Stomach smooth muscle (tissue), 2 donors: Measurements from ENCODE around the gene L3MBTL3.
"Not testable (repeated sequence)": the region's sequence is repeated elsewhere in the genome, so short reads cannot be mapped to it uniquely, and the experiment has no call there.

Experiments used
- H3K27ac ChIP-seq: one replicate; pipeline ENCODE4 v1.7.0; 2013; ENCODE audit warnings: mild to moderate bottlenecking, low read length, inconsistent platforms
- H3K27me3 ChIP-seq, 2 donors: one replicate each; pipeline ENCODE4 v1.7.0; 2013; ENCODE audit warnings: low read length in 2 of 2; ENCODE audit not compliant: insufficient read depth in 2 of 2, control insufficient read depth in 1 of 2
- H3K36me3 ChIP-seq, 2 donors: one replicate each; pipeline ENCODE4 v1.7.0; 2013; ENCODE audit warnings: low read length in 2 of 2; ENCODE audit not compliant: control insufficient read depth in 2 of 2, insufficient read depth in 2 of 2
- H3K4me1 ChIP-seq: one replicate; pipeline ENCODE4 v1.7.0; 2013; ENCODE audit warnings: low read length; ENCODE audit not compliant: control insufficient read depth, insufficient read depth
- H3K4me3 ChIP-seq, 2 donors: one replicate each; pipeline ENCODE4 v1.7.0; 2013; ENCODE audit warnings: low read length in 2 of 2
- H3K9ac ChIP-seq, 2 donors: one replicate each; pipeline ENCODE4 v1.7.0; 2013; ENCODE audit warnings: low read length in 2 of 2, mild to moderate bottlenecking in 1 of 2
- H3K9me3 ChIP-seq, 2 donors: one replicate each; pipeline ENCODE4 v1.7.0; 2013; ENCODE audit warnings: low read length in 2 of 2; ENCODE audit not compliant: control insufficient read depth in 2 of 2
- donor health status: healthy.
- donor health status: Pancreatic carcinoma.

The L3MBTL3 gene

GRCh38 chr6:130136798-130137197 is 118.4 kb downstream of the L3MBTL3 start:
- no peaks in the 10 kb centered on the region for H3K27me3 ChIP-seq
- no peak overlapping the region for H3K9ac ChIP-seq
- H3K9me3 ChIP-seq = no peaks in the 10 kb centered on the region
- no peaks in the 10 kb centered on the region for H3K4me1 ChIP-seq
- no peak overlapping the region for H3K27ac ChIP-seq
- no peak overlapping the region for H3K4me3 ChIP-seq
- H3K36me3 ChIP-seq = peaks cover 0 to 3% of the 10 kb centered on the region in 2 donors

DNA sequence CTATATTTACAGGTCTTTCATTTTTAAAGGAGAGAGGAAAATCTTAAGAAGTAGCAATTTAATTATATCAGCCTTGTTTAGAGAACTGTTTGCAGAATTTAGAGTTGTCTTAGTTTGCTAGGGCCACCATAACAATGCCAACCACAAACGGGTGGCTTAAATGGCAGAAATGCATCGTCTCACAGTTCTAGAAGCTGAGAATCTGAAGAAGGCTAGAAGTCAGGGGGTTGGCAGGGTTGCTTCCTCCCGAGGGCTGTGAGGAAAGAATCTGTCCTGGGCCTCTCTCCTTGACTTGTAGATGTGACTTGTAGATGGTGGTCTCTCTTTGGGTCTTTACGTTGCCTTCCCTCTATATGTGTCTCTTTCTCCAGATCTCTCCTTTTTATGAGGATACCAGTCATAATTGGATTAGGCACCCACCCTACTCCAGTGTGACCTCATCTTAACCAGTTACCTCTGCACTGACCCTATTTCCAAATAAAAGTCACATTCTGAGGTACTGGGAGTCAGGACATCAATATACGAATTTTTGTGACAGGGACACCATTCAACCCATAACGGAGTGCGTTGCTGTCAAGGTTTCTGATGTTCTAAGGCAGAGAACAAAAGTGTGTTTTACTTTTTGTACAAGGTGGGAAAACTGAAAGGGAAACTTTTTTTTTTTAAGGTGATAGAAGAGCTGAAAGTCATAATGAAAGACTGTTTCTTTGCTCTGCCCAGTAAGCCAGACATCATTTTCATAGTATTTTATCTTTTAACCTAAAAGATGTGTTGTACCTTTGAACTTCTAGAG is 119.9 kb downstream of the L3MBTL3 start:
- H3K36me3 ChIP-seq = peaks cover 0 to 3% of the 10 kb centered on the region in 2 donors

DNA sequence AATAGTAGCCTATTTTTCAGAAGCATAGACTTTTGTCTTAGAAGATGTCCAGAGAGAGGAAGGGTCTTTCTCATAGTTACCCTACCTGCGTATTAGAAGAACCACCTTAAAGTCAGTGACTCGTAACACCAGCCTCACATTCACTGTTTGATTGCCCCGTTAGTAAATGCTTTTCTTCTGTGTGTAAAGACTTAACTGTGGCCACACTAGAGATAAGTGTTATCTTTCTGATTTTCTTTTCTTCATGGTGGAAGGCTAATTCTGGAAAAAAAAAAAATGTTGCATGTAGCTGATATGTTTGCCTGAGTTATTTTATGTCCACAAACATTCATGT is 120.5 kb downstream of the L3MBTL3 start:
- Histone ChIP-seq H3K27ac (no peak overlapping the region), H3K9me3 (no peaks in the 10 kb centered on the region), H3K4me1 (no peaks in the 10 kb centered on the region), H3K27me3 (no peaks in the 10 kb centered on the region), H3K9ac (no peak overlapping the region), H3K4me3 (no peak overlapping the region), H3K36me3 (peaks cover 0 to 3% of the 10 kb centered on the region in 2 donors)

More for the DNA sequence above, 119.9 kb downstream of the L3MBTL3 start:
- no peak overlapping the region for H3K27ac ChIP-seq
- no peaks in the 10 kb centered on the region for H3K4me1 ChIP-seq
- no peak overlapping the region for H3K4me3 ChIP-seq
- H3K9me3 ChIP-seq = no peaks in the 10 kb centered on the region
- H3K9ac ChIP-seq = no peak overlapping the region
- H3K27me3 ChIP-seq = no peaks in the 10 kb centered on the region

DNA sequence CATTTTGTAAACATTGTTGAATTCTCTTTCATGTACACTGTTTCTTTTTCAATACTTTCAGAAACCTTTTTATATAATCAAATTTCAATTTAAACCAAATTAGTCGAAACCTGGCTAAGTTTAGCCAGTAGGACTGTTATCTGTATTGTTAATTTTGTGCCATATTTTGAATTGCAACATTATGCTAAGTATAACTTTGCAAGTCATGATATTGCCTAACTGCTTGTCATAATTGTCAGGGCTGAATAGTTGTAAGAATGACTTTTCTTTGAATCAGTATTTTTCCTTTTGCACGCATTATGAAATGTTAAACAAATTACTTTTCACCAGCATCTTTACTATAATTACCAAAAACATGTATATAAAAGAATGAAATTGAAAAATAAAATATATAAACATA is 121.7 kb downstream of the L3MBTL3 start:
- no peaks in the 10 kb centered on the region for H3K4me1 ChIP-seq
- H3K9ac ChIP-seq = no peak overlapping the region
- peaks cover 0 to 3% of the 10 kb centered on the region in 2 donors for H3K36me3 ChIP-seq
- H3K27ac ChIP-seq = no peak overlapping the region
- no peak overlapping the region for H3K4me3 ChIP-seq
- H3K9me3 ChIP-seq = no peaks in the 10 kb centered on the region
- no peaks in the 10 kb centered on the region for H3K27me3 ChIP-seq

GRCh38 chr6:130143709-130144108 is 125.3 kb downstream of the L3MBTL3 start:
- Histone ChIP-seq H3K4me1 (no peaks in the 10 kb centered on the region), H3K9me3 (no peaks in the 10 kb centered on the region), H3K36me3 (no peaks in the 10 kb centered on the region)

GRCh38 chr6:130147111-130147510 is 128.7 kb downstream of the L3MBTL3 start:
- Histone ChIP-seq H3K4me1 (no peaks in the 10 kb centered on the region), H3K4me3 (no peak overlapping the region), H3K27me3 (no peaks in the 10 kb centered on the region), H3K36me3 (no peaks in the 10 kb centered on the region), H3K9ac (no peak overlapping the region), H3K27ac (no peak overlapping the region), H3K9me3 (no peaks in the 10 kb centered on the region)

More at GRCh38 chr6:130143709-130144108, 125.3 kb downstream of the L3MBTL3 start:
- Histone ChIP-seq H3K27me3 (no peaks in the 10 kb centered on the region), H3K27ac (no peak overlapping the region), H3K4me3 (no peak overlapping the region), H3K9ac (no peak overlapping the region)

- Histone ChIP-seq H3K4me3 (no peak overlapping the region), H3K9ac (no peak overlapping the region), H3K4me1 (no peaks in the 10 kb centered on the region), H3K27me3 (no peaks in the 10 kb centered on the region), H3K9me3 (no peaks in the 10 kb centered on the region), H3K27ac (no peak overlapping the region), H3K36me3 (no peaks in the 10 kb centered on the region)
These were observed 129.8 kb downstream of the L3MBTL3 start for GRCh38 chr6:130148181-130148580.

DNA sequence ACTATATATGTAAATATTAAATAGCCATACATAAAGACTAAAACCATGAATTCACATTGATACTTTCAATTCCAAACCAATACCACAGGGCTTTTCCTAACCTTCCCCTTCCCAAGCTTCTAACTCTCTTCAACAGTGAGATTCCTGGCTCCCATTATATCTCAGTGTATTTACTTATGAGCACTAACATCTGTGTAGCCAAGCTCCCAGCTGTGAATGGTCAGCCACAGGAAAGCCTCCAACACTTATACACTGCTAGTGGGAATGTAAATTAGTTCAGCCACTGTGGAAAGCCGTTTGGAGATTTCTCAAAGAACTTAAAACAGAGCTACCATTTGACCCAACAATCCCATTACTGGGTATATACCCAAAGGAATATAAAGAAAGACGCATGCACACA is 130.6 kb downstream of the L3MBTL3 start:
- not testable (repeated sequence) for H3K27me3 ChIP-seq, H3K27ac ChIP-seq, H3K36me3 ChIP-seq, H3K4me3 ChIP-seq, H3K9ac ChIP-seq, H3K4me1 ChIP-seq, H3K9me3 ChIP-seq

DNA sequence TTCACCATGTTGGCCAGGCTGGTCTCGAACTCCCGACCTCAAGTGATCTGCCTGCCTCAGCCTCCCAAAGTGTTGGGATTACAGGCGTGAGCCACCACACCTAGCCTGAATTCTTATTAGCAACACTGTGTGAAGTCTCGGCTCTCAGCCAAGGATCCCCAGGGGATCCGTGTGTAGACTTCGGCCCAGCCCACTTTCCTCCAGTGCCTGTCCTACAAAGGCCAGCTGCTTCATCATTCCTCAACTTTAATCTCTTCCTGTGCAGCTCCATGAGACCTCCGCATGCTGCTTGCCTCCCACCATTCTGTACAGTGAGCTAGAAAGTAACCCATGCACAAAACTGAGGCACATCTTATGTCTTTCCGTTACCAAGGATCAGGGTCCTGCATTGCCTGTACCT is 132.5 kb downstream of the L3MBTL3 start:
- no peak overlapping the region for H3K4me3 ChIP-seq
- H3K4me1 ChIP-seq = no peaks in the 10 kb centered on the region
- H3K9ac ChIP-seq = no peak overlapping the region
- no peak overlapping the region for H3K27ac ChIP-seq
- H3K27me3 ChIP-seq = no peaks in the 10 kb centered on the region
- H3K36me3 ChIP-seq = no peaks in the 10 kb centered on the region
- H3K9me3 ChIP-seq = no peaks in the 10 kb centered on the region

GRCh38 chr6:130152908-130153510 is 134.6 kb downstream of the L3MBTL3 start:
- Histone ChIP-seq H3K27me3 (no peaks in the 10 kb centered on the region), H3K9ac (no peak overlapping the region), H3K36me3 (no peaks in the 10 kb centered on the region), H3K9me3 (no peaks in the 10 kb centered on the region), H3K4me1 (no peaks in the 10 kb centered on the region), H3K4me3 (no peak overlapping the region), H3K27ac (no peak overlapping the region)

- Histone ChIP-seq H3K4me1 (no peaks in the 10 kb centered on the region), H3K27me3 (no peaks in the 10 kb centered on the region), H3K9ac (no peak overlapping the region), H3K9me3 (peaks cover 0 to 5% of the 10 kb centered on the region in 2 donors), H3K4me3 (no peak overlapping the region), H3K27ac (no peak overlapping the region), H3K36me3 (no peaks in the 10 kb centered on the region)
These were observed 138.5 kb downstream of the L3MBTL3 start for GRCh38 chr6:130156908-130157307.
